NOMO-1 treated with DMSO at 0.1 percent for 48 hours (cell line): ENCODE measurements around the gene CD101.

Experiments used
- DNase-seq: peaks from one replicate; lab custom pipeline; 2025; ENCODE audit not compliant: unreplicated experiment; lab: John Stamatoyannopoulos, UW

The CD101 gene

GRCh38 chr1:117049857-117050256 lies 48.3 kb downstream of the CD101 start:
- DNase-seq = no peak

- DNase-seq = peak; percentile 79
Observed at GRCh38 chr1:117051224-117052064, 49.9 kb downstream of the CD101 start.

- DNase-seq = no peak
Observed at GRCh38 chr1:117054068-117054467, 52.5 kb downstream of the CD101 start.

- DNase-seq = no peak
Observed at GRCh38 chr1:117058810-117059209, 57.2 kb downstream of the CD101 start.

GRCh38 chr1:117059334-117059677 lies 57.7 kb downstream of the CD101 start:
- DNase-seq = peak; percentile 53

GRCh38 chr1:117059678-117060440 lies 58.3 kb downstream of the CD101 start, which contains the start of gene TTF2:
Gene TTF2, plus strand, starts transcription at chr1:117060326. Its CDS starts 21 bp downstream, at chr1:117060347.
- peak; percentile 100 for DNase-seq

- DNase-seq = peak; percentile 33
Observed at GRCh38 chr1:117060441-117061317, 59.1 kb downstream of the CD101 start.

- DNase-seq = peak; percentile 10
Observed at GRCh38 chr1:117061986-117062415, 60.4 kb downstream of the CD101 start.

GRCh38 chr1:117066367-117066766 lies 64.8 kb downstream of the CD101 start:
- no peak for DNase-seq

- DNase-seq = peak; percentile 47
Observed at GRCh38 chr1:117067533-117068370, 66.2 kb downstream of the CD101 start.

- DNase-seq = no peak
Observed at GRCh38 chr1:117068580-117068979, 67.0 kb downstream of the CD101 start.

GRCh38 chr1:117069220-117069844 lies 67.8 kb downstream of the CD101 start:
- DNase-seq = no peak

- DNase-seq = no peak
Observed at GRCh38 chr1:117070124-117070523, 68.6 kb downstream of the CD101 start.

- no peak for DNase-seq
Observed at GRCh38 chr1:117076648-117077047, 75.1 kb downstream of the CD101 start.

- no peak for DNase-seq
Observed at GRCh38 chr1:117077267-117077666, 75.7 kb downstream of the CD101 start.

- no peak for DNase-seq
Observed at GRCh38 chr1:117079737-117080136, 78.2 kb downstream of the CD101 start.

GRCh38 chr1:117084231-117084630 lies 82.7 kb downstream of the CD101 start:
- no peak for DNase-seq
